Upper lobe of left lung (tissue), 6 donors: ENCODE measurements around the gene GARIN1A. TPM values are rescaled to one million over a fixed set of nuclear protein-coding genes. Genes with fewer than 3 reads are reported as not detected.
"Not testable (repeated sequence)": the region's sequence is repeated elsewhere in the genome, so short reads cannot be mapped to it uniquely, and the experiment has no call there.

ENCODE experiments used
- ATAC-seq, 2 donors: fragments of 200-7000 bp; cut with Tn5 transposase; one replicate each; pipeline ENCODE4 v1.9.1; 2022; ENCODE audit warnings: mild to moderate bottlenecking in 2 of 2, moderate library complexity in 2 of 2; ENCODE audit not compliant: low FRiP score in 2 of 2
- DNase-seq, 2 donors: peaks; one replicate each; pipeline ENCODE4 v3.0.0-alpha.2; 2019 to 2020
- H3K27ac ChIP-seq, 4 donors: fragments of 200-600 bp; sonication (generic); one replicate each; pipeline ENCODE4 v1.5.1; 2016 to 2019
- H3K27me3 ChIP-seq, 4 donors: fragments of 200-600 bp; sonication (generic); one replicate each; pipeline ENCODE4 v1.5.1; 2017 to 2019
- H3K36me3 ChIP-seq, 4 donors: fragments of 200-600 bp; sonication (generic); one replicate each; pipeline ENCODE4 v1.5.1; 2016 to 2019
- H3K4me1 ChIP-seq, 4 donors: fragments of 200-600 bp; sonication (generic); one replicate each; pipeline ENCODE4 v1.5.1; 2018 to 2019
- H3K4me3 ChIP-seq, 4 donors: fragments of 200-600 bp; sonication (generic); one replicate each; pipeline ENCODE4 v1.5.1; 2017 to 2019; ENCODE audit warnings: mild to moderate bottlenecking in 2 of 4, moderate library complexity in 1 of 4
- H3K9me3 ChIP-seq, 4 donors: fragments of 200-600 bp; sonication (generic); one replicate each; pipeline ENCODE4 v1.5.1; 2018 to 2019
- EP300 ChIP-seq, 4 donors: sonication (generic); formaldehyde crosslinking; IDR thresholded peaks; one replicate each; pipeline ENCODE4 v1.5.1; 2017; ENCODE audit warnings: antibody characterized with exemption in 4 of 4, control low read depth in 2 of 4
- POLR2A ChIP-seq, 4 donors: fragments of 450-650 bp; IDR thresholded peaks; one replicate each; pipeline ENCODE4 v1.5.1; 2016 to 2017; ENCODE audit warnings: antibody characterized with exemption in 4 of 4, mild to moderate bottlenecking in 2 of 4
- POLR2AphosphoS5 ChIP-seq, 2 donors: sonication (generic); formaldehyde crosslinking; IDR thresholded peaks; one replicate each; pipeline ENCODE4 v1.5.1; 2017; ENCODE audit warnings: antibody characterized with exemption in 2 of 2
- WGBS, 2 donors: methylation state at CpG; one replicate each; pipeline ENCODE4 v1.1.5; 2017 to 2018; 5-methylcytosine and 5-hydroxymethylcytosine counted together
- total RNA-seq, 6 donors: library from RNA; depleted of rRNA in 4 of 6; stranded (reverse); fragments of >200 nt in 4 of 6; gene quantifications; one replicate each; pipeline versions ENCODE4 v1.1.0 to v1.2.1, GENCODE V29; 2016 to 2021
- TF ChIP-seq, protein P1 (sequence below), 6 experiments: fragments of 450-650 bp in 4 of 6; fragments of 200-600 bp in 2 of 6; sonication (generic) in 2 of 6; IDR thresholded peaks; one replicate each; pipeline ENCODE4 v1.5.1; 2016 to 2019; ENCODE audit warnings: antibody characterized with exemption in 6 of 6
- donor health status: DM: no; HTN: no; CAD: no; lungs with moderate emphysema.
- donor health status: DM: no; HTN: yes; CAD: no; lungs with severe emphysema.

The GARIN1A gene
- total RNA-seq, 6 donors from 2014 or later = 0.61 to 24.1 (median 3.1) TPM

DNA sequence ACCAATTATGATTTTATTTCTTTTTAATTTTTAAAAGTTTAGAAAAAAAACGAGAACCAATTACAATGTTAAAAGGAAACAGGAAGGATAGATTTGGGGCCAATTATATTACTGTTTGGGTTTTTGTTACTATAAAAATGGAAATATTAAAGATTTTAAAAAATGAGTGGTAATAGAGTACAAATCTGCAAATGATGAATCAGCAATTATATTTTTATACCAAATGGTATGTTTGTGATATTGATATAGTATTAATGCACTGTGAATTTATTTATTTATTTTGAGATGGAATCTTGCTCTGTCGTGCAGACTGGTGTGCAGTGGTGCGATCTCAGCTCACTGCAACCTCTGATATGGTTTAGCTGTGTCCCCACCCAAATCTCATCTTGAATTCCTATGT lies 11.5 kb upstream of the GARIN1A start:
- TF ChIP-seq, protein P1, sequence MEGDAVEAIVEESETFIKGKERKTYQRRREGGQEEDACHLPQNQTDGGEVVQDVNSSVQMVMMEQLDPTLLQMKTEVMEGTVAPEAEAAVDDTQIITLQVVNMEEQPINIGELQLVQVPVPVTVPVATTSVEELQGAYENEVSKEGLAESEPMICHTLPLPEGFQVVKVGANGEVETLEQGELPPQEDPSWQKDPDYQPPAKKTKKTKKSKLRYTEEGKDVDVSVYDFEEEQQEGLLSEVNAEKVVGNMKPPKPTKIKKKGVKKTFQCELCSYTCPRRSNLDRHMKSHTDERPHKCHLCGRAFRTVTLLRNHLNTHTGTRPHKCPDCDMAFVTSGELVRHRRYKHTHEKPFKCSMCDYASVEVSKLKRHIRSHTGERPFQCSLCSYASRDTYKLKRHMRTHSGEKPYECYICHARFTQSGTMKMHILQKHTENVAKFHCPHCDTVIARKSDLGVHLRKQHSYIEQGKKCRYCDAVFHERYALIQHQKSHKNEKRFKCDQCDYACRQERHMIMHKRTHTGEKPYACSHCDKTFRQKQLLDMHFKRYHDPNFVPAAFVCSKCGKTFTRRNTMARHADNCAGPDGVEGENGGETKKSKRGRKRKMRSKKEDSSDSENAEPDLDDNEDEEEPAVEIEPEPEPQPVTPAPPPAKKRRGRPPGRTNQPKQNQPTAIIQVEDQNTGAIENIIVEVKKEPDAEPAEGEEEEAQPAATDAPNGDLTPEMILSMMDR (IDR thresholded peaks at IDR 0.05) = no peak
- TF ChIP-seq EP300 (IDR thresholded peaks at IDR 0.05) = no peak
- TF ChIP-seq POLR2AphosphoS5 (IDR thresholded peaks at IDR 0.05) = no peak
- TF ChIP-seq POLR2A (IDR thresholded peaks at IDR 0.05) = no peak
- WGBS, 2 donors = 95 to 97% methylated on average over 3 of the region's 3 CpGs
- ATAC-seq (no peak), DNase-seq (no peak)
- Histone ChIP-seq H3K4me1 (no peaks in the 10 kb centered on the region), H3K36me3 (no peaks in the 10 kb centered on the region), H3K4me3 (no peak overlapping the region), H3K27me3 (no peaks in the 10 kb centered on the region), H3K9me3 (peaks cover 0 to 11% (median 2%) of the 10 kb centered on the region in 4 donors), H3K27ac (no peak overlapping the region)

DNA sequence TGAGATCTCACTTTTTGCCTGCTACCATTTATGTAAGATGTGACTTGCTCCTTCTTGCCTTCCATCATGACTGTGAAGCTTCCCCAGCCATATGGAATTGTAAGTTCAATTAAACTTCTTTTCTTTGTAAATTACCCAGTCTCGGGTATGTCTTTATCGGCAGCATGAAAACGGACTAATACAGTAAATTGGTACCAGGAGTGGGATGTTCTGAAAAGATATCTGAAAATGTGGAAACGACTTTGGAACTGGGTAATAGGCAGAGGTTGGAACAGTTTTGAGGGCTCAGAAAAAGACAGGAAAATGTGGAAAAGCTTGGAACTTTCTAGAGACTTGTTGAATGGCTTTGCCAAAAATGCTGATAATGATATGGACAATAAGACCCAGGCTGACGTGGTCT lies 10.6 kb upstream of the GARIN1A start:
- Histone ChIP-seq H3K36me3 (no peaks in the 10 kb centered on the region), H3K9me3 (peaks cover 0 to 11% (median 2%) of the 10 kb centered on the region in 4 donors), H3K27ac (no peak overlapping the region), H3K27me3 (no peaks in the 10 kb centered on the region), H3K4me1 (no peaks in the 10 kb centered on the region), H3K4me3 (no peak overlapping the region)
- ATAC-seq = no peak
- TF ChIP-seq EP300 (IDR thresholded peaks at IDR 0.05) = no peak
- no peak for TF ChIP-seq POLR2A (IDR thresholded peaks at IDR 0.05)
- TF ChIP-seq, protein P1 (IDR thresholded peaks at IDR 0.05) = no peak
- no peak for TF ChIP-seq POLR2AphosphoS5 (IDR thresholded peaks at IDR 0.05)
- no peak for DNase-seq
- 94 to 95% methylated on average over 5 of the region's 5 CpGs for WGBS, 2 donors

DNA sequence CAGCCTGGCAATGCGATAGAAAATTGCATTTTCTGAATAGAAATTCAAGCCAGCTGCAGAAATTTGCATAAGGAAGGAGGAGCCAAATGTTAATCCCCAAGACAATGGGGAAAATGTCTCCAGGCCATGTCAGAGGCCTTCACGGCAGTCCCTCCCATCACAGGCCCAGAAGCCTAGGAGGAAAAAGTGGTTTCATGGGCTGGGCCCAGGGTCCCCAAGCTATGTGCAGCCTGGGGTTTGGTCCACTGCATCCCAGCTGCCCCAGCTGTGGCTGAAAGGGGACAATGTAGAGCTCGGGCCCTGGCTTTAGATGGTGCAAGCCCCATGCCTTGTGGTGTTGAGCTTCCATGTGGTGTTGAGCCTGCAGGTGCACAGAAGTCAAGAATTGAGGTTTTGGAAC lies 10.0 kb upstream of the GARIN1A start:
- no peaks in the 10 kb centered on the region for H3K4me1 ChIP-seq
- no peak overlapping the region for H3K27ac ChIP-seq
- no peak overlapping the region for H3K4me3 ChIP-seq
- no peaks in the 10 kb centered on the region for H3K27me3 ChIP-seq
- DNase-seq (no peak), ATAC-seq (no peak)
- TF ChIP-seq EP300 (IDR thresholded peaks at IDR 0.05) = no peak
- WGBS, 2 donors = 95 to 99% methylated on average over 3 of the region's 3 CpGs
- H3K36me3 ChIP-seq = no peaks in the 10 kb centered on the region
- H3K9me3 ChIP-seq = peaks cover 0 to 11% (median 2%) of the 10 kb centered on the region in 4 donors

DNA sequence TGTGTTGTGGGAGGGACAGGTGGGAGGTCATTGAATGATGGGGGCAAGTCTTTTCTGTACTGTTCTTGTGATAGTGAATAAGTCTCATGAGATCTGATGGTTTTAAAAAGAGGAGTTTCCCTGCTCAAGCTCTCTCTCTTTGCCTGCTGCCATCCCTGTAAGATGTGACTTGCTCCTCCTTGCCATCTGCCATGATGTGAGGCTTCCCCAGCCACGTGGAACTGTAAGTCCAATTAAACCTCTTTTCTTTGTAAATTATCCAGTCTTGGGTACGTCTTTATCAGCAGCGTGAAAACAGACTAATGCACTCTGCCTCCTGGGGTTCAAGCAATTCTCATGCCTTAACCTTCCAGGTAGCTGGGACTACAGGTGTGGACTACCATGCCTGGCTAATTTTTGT lies 8.9 kb upstream of the GARIN1A start:
- not testable (repeated sequence) for H3K27ac ChIP-seq, H3K4me3 ChIP-seq, DNase-seq, H3K27me3 ChIP-seq, H3K4me1 ChIP-seq, H3K36me3 ChIP-seq, ATAC-seq
- peaks cover 0 to 11% (median 2%) of the 10 kb centered on the region in 4 donors for H3K9me3 ChIP-seq
- 92 to 97% methylated on average over 3 of the region's 3 CpGs for WGBS, 2 donors

DNA sequence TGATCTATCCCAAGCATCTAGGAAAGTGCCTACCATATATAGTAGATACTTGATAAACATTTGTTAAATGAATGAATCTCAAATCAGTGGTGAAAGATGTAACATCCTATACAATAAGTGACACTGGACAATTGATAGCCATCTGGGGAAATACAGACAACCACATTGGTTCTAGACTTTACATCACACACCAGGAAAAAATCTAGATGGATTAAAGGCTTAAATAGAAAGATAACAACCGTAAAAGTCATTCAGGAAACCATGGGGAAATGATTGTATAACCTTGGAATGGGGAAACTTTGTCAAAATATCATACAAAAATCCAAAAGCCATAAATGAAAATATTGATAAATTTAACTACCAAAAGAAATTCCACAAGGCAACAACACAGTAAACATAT lies 7.0 kb upstream of the GARIN1A start:
- 42 to 50% methylated on average over 1 of the region's 1 CpG for WGBS, 2 donors
- Histone ChIP-seq H3K4me3 (no peak overlapping the region), H3K27ac (no peak overlapping the region)

DNA sequence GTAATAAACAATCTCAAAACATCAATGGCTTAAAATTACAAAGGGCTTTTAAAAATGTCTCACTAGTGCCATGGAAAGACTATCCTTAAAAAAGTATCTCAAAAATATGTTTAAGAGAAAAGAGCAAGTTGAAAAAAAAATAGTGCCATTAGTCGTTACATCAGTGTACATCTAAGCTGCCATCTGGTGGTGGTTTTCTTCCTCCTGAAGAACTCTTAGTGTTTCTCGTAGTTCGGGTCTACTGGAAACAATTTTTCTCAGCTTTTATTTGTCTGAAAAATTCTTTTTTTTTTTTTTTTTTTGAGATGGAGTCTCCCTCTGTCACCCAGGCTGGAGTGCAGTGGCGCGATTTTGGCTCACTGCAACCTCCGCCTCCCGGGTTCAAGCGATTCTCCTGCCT lies 5.9 kb upstream of the GARIN1A start:
- ATAC-seq = no peak
- Histone ChIP-seq H3K4me1 (no peaks in the 10 kb centered on the region), H3K36me3 (no peaks in the 10 kb centered on the region), H3K27me3 (no peaks in the 10 kb centered on the region), H3K27ac (no peak overlapping the region), H3K9me3 (peaks cover 0 to 10% (median 2%) of the 10 kb centered on the region in 4 donors), H3K4me3 (no peak overlapping the region)
- no peak for DNase-seq
- WGBS, 2 donors = 82 to 89% methylated on average over 8 of the region's 8 CpGs
- TF ChIP-seq POLR2AphosphoS5 (IDR thresholded peaks at IDR 0.05) = no peak
- TF ChIP-seq POLR2A (IDR thresholded peaks at IDR 0.05) = no peak

More for the DNA sequence above, 7.0 kb upstream of the GARIN1A start:
- Histone ChIP-seq H3K4me1 (no peaks in the 10 kb centered on the region), H3K9me3 (peaks cover 0 to 11% (median 2%) of the 10 kb centered on the region in 4 donors), H3K27me3 (no peaks in the 10 kb centered on the region), H3K36me3 (no peaks in the 10 kb centered on the region)
- ATAC-seq = no peak
- TF ChIP-seq, protein P1 (IDR thresholded peaks at IDR 0.05) = no peak
- TF ChIP-seq POLR2AphosphoS5 (IDR thresholded peaks at IDR 0.05) (no peak), POLR2A (IDR thresholded peaks at IDR 0.05) (no peak), EP300 (IDR thresholded peaks at IDR 0.05) (no peak)
- no peak for DNase-seq
